ENCODE measurements around the gene PRAMEF26.
"Not testable (repeated sequence)": the region's sequence is repeated elsewhere in the genome, so short reads cannot be mapped to it uniquely, and the experiment has no call there.

The PRAMEF26 gene

GRCh38 chr1:13155909-13156308 is at the start of gene PRAMEF26:
Gene PRAMEF26 (minus strand): TSS chr1:13156009. CDS start chr1:13153095, 2,914 bp downstream.
- DNase-seq, result not testable (repeated sequence)

GRCh38 chr1:13201309-13201708 is 45.5 kb upstream of the PRAMEF26 start, which contains the start of gene PRAMEF13:
Gene PRAMEF13 (minus strand): TSS chr1:13201409. CDS start chr1:13199589, 1,820 bp downstream.
- not testable (repeated sequence) for DNase-seq

GRCh38 chr1:13171548-13171947 is 15.7 kb upstream of the PRAMEF26 start, which contains the start of gene PRAMEF9:
Gene PRAMEF9 (plus strand): TSS chr1:13171848. CDS start chr1:13175281, 3,433 bp downstream.
- not testable (repeated sequence) for DNase-seq

GRCh38 chr1:13165531-13165930 is 9.7 kb upstream of the PRAMEF26 start, which contains the start of gene HNRNPCL4:
Gene HNRNPCL4 (minus strand): TSS chr1:13165631. CDS start chr1:13165467, 164 bp downstream.
- not testable (repeated sequence) for DNase-seq

- DNase-seq, result not testable (repeated sequence)
Observed at GRCh38 chr1:13116754-13117153, 39.1 kb downstream of the PRAMEF26 start, which contains the start of gene HNRNPCL2. Gene HNRNPCL2 (minus strand): TSS chr1:13116854. CDS start chr1:13116400, 454 bp downstream.

Data from NCI-H2029 treated with DMSO at 0.1 percent for 48 hours (cell line).